K562 (cell line): ENCODE data around the gene ACSL3. TPM values are rescaled to one million over a fixed set of nuclear protein-coding genes. Genes with fewer than 3 reads are reported as not detected.

Experiments
- ATAC-seq: fragments of 200-7000 bp; cut with Tn5 transposase; 3 replicates; pipeline ENCODE4 v1.9.1; 2020; ENCODE audit warnings: moderate library complexity
- BruUV-seq: library from RNA; stranded (reverse); fragments of 400-500 nt; replicated peaks from 2 replicates; lab custom pipeline; 2021; lab: Mats Ljungman, UMichigan
- CTCF ChIA-PET: fragments of 300-600 bp; formaldehyde crosslinking; extraction: SDS; loops from one replicate; lab custom pipeline; 2021; ENCODE audit warnings: low intra/inter-chr PET ratio; lab: Yijun Ruan, JAX
- POLR2A ChIA-PET: fragments of 300-600, 350-650 bp; sonication (Branson Sonifier 250); formaldehyde crosslinking; extraction: SDS; loops from one replicate; lab custom pipeline; 2021; ENCODE audit warnings: antibody characterized with exemption, inconsistent platforms; lab: Yijun Ruan, JAX
- DNase-seq, 4 experiments: peaks; one replicate each; pipeline versions ENCODE4 v3.0.0 to v3.0.0-alpha.2; 2011 to 2018; ENCODE audit warnings: low spot score in 3 of 4, mixed read lengths in 3 of 4; ENCODE audit errors: extremely low read depth in 1 of 4
- FAIRE-seq: peaks from 2 replicates; lab custom pipeline; 2011; peaks lifted over from hg19 to GRCh38; lab: Jason Lieb, UNC
- H2AFZ ChIP-seq: 2 replicates; pipeline ENCODE4 v1.6.0; 2011; ENCODE audit warnings: low read depth, low read length, control low read depth, inconsistent platforms
- H3K27ac ChIP-seq: fragments of 200-600 bp; 3 replicates; pipeline ENCODE4 v1.8.0; 2011; ENCODE audit warnings: low read depth, mild to moderate bottlenecking, control low read depth, inconsistent platforms, low read length, moderate library complexity, mixed read lengths; ENCODE audit errors: extremely low read depth
- H3K27me3 ChIP-seq, 2 experiments: fragments of 300-600 bp in 1 of 2; 2 replicates in 1 of 2; 3 replicates in 1 of 2; pipeline versions ENCODE4 v1.6.0 to v1.8.0; 2011; ENCODE audit warnings: inconsistent platforms in 2 of 2, low read length in 2 of 2, mild to moderate bottlenecking in 1 of 2, mixed read lengths in 1 of 2, moderate library complexity in 1 of 2; ENCODE audit not compliant: control insufficient read depth in 2 of 2, insufficient read depth in 2 of 2
- H3K36me3 ChIP-seq: fragments of 300-600 bp; 3 replicates; pipeline ENCODE4 v1.8.0; 2011; ENCODE audit warnings: mild to moderate bottlenecking, low read length, inconsistent platforms; ENCODE audit not compliant: control insufficient read depth, insufficient read depth
- H3K4me1 ChIP-seq, 2 experiments: fragments of 200-600 bp in 1 of 2; replicated peaks in 1 of 2; 2 replicates in 1 of 2; 3 replicates in 1 of 2; pipeline versions ENCODE4 v1.5.1 to v1.8.0; 2011; ENCODE audit warnings: inconsistent platforms in 2 of 2, low read length in 2 of 2, mild to moderate bottlenecking in 1 of 2, mixed read lengths in 1 of 2, moderate library complexity in 1 of 2; ENCODE audit not compliant: control insufficient read depth in 2 of 2, insufficient read depth in 2 of 2
- H3K4me2 ChIP-seq: 2 replicates; pipeline ENCODE4 v1.6.1; 2011; ENCODE audit warnings: low read length, control low read depth, inconsistent platforms, mixed read lengths; ENCODE audit not compliant: insufficient read depth
- H3K4me3 ChIP-seq: fragments of 200-600 bp; sonication (generic), shearing (Covaris generic); 2 replicates; pipeline ENCODE4 v1.5.1; 2016; ENCODE audit warnings: control low read depth, inconsistent platforms
- H3K79me2 ChIP-seq: fragments of 200-600 bp; 3 replicates; pipeline ENCODE4 v1.8.0; 2011; ENCODE audit warnings: low read length, inconsistent platforms; ENCODE audit not compliant: control insufficient read depth, insufficient read depth
- H3K9ac ChIP-seq, 2 experiments: 2 replicates each; pipeline versions ENCODE4 v1.6.0 to v1.6.1; 2011; ENCODE audit warnings: low read depth in 2 of 2, low read length in 2 of 2, control low read depth in 1 of 2, inconsistent platforms in 1 of 2, mild to moderate bottlenecking in 1 of 2, mixed read lengths in 1 of 2; ENCODE audit not compliant: insufficient read depth in 1 of 2
- H3K9me1 ChIP-seq: one replicate; pipeline ENCODE4 v1.6.0; 2011; ENCODE audit warnings: inconsistent platforms, mild to moderate bottlenecking, low read length, moderate library complexity; ENCODE audit not compliant: control insufficient read depth, insufficient read depth
- H3K9me3 ChIP-seq: replicated peaks from 2 replicates; pipeline ENCODE4 v1.5.1; 2011; ENCODE audit warnings: low read depth, low read length, inconsistent platforms; ENCODE audit not compliant: control insufficient read depth, insufficient read depth
- H4K20me1 ChIP-seq: replicated peaks from 2 replicates; pipeline ENCODE4 v1.6.1; 2011; ENCODE audit warnings: low read length, inconsistent platforms, mixed read lengths; ENCODE audit not compliant: control insufficient read depth, insufficient read depth
- BRCA1 ChIP-seq, 2 experiments: fragments of 450-650 bp in 1 of 2; sonication (generic) in 1 of 2; formaldehyde crosslinking in 1 of 2; IDR thresholded peaks; 2 replicates each; pipeline versions ENCODE4 v1.5.0 to v1.6.1; 2017 to 2020; ENCODE audit warnings: mild to moderate bottlenecking in 1 of 2, missing genetic modification reagents in 1 of 2
- EP400 ChIP-seq: fragments of 450-650 bp; IDR thresholded peaks from 2 replicates; pipeline ENCODE4 v1.6.1; 2017; ENCODE audit warnings: antibody characterized with exemption, mild to moderate bottlenecking, moderate library complexity
- HDAC1 ChIP-seq, 2 experiments: fragments of 450-650 bp; IDR thresholded peaks; 2 replicates each; pipeline ENCODE4 v1.6.1; 2016 to 2017; ENCODE audit warnings: inconsistent platforms in 1 of 2, mild to moderate bottlenecking in 1 of 2, moderate library complexity in 1 of 2
- HNRNPH1 ChIP-seq: fragments of 200-400 bp; formaldehyde crosslinking; optimal IDR thresholded peaks from 2 replicates; pipeline ENCODE3; 2017; ENCODE audit warnings: low read depth, mild to moderate bottlenecking, low read length, moderate library complexity
- MCM3 ChIP-seq: fragments of 450-650 bp; IDR thresholded peaks from 2 replicates; pipeline ENCODE4 v1.6.1; 2016
- MED1 ChIP-seq: sonication (generic); formaldehyde crosslinking; IDR thresholded peaks from 2 replicates; pipeline ENCODE4 v1.8.1; 2023; ENCODE audit warnings: missing genetic modification reagents, borderline replicate concordance
- MYC ChIP-seq, 2 experiments: fragments of 250-450 bp in 1 of 2; sonication (Bioruptor Pico) in 1 of 2; IDR thresholded peaks; 2 replicates each; pipeline versions ENCODE4 v1.5.1 to v1.6.1; 2012 to 2021; ENCODE audit warnings: low read depth in 2 of 2, borderline replicate concordance in 1 of 2, improper control_type of control experiment in 1 of 2, low read length in 1 of 2, mild to moderate bottlenecking in 1 of 2, moderate library complexity in 1 of 2
- TAF1 ChIP-seq: IDR thresholded peaks from 2 replicates; pipeline ENCODE4 v1.6.1; 2011; ENCODE audit warnings: mild to moderate bottlenecking, low read length, moderate library complexity; ENCODE audit not compliant: insufficient read depth, control insufficient read depth, severe bottlenecking; ENCODE audit errors: extremely low read depth
- TAL1 ChIP-seq: fragments of 450-650 bp; IDR thresholded peaks from 2 replicates; pipeline ENCODE4 v1.6.1; 2016; ENCODE audit warnings: mild to moderate bottlenecking
- TCF7L2 ChIP-seq: fragments of 150-350 bp; IDR thresholded peaks from 2 replicates; pipeline ENCODE4 v1.6.1; 2016; ENCODE audit warnings: low read depth, mild to moderate bottlenecking, low read length, moderate library complexity
- XRCC3 ChIP-seq: fragments of 450-650 bp; IDR thresholded peaks from 2 replicates; pipeline ENCODE4 v1.6.1; 2017; ENCODE audit warnings: mild to moderate bottlenecking, moderate library complexity
- YBX1 ChIP-seq: fragments of 450-650 bp; IDR thresholded peaks from 2 replicates; pipeline ENCODE4 v1.7.1; 2016; ENCODE audit warnings: mild to moderate bottlenecking
- WGBS: fragments of 100-300 bp; shearing (Covaris generic); methylation state at CpG from one replicate; pipeline ENCODE4 v1.1.6; 2016; ENCODE audit warnings: low coverage, mixed read lengths; ENCODE audit not compliant: insufficient coverage; ENCODE audit errors: missing lambda C conversion rate; 5-methylcytosine and 5-hydroxymethylcytosine counted together
- in situ Hi-C: fragments of 300-500 bp; cut with MboI; formaldehyde crosslinking; loops from 4 replicates; pipeline ENCODE4 v1.15.0; 2018; ENCODE audit warnings: inconsistent platforms, mixed read lengths
- intact Hi-C: fragments of 100-400 bp; cut with micrococcal nuclease; formaldehyde crosslinking; loops from 2 replicates; pipeline ENCODE4 v1.14.2; 2022
- polyA plus RNA-seq, 8 experiments: library from polyadenylated mRNA; depleted of rRNA in 4 of 8; stranded (reverse) in 5 of 8; unstranded in 3 of 8; fragments of >200 nt; fragmentation: Nextera tagmentation in 2 of 8; fragmentation: Illumina TruSeq in 1 of 8; extraction: Ambion mirVana in 2 of 8; extraction: Trizol in 1 of 8; gene quantifications; 2 replicates each; pipeline versions ENCODE4 v1.2.1 to v1.2.3, GENCODE V29; 2011 to 2014; ENCODE audit warnings: inconsistent platforms in 1 of 8, missing spikeins in 1 of 8
- total RNA-seq, 7 experiments: library from RNA; depleted of rRNA in 6 of 7; stranded (reverse); fragments of >200 nt in 6 of 7; fragmentation: Illumina TruSeq in 2 of 7; extraction: Trizol in 2 of 7; gene quantifications; 2 replicates each; pipeline versions ENCODE4 v1.2.1 to v1.2.3, GENCODE V29; 2011 to 2021; ENCODE audit warnings: low replicate concordance in 1 of 7
- TF ChIP-seq, protein P1 (sequence below): IDR thresholded peaks from 3 replicates; pipeline ENCODE4 v1.6.1; 2011; ENCODE audit warnings: borderline replicate concordance, mild to moderate bottlenecking; ENCODE audit not compliant: insufficient read length, insufficient read depth

ACSL3 gene
- total and polyA plus RNA-seq, 9 of the 15 experiments (the other 6 are each of a cell fraction or from before 2014, with no cell fraction given), result 21.3 to 123 (median 85.2) TPM

DNA sequence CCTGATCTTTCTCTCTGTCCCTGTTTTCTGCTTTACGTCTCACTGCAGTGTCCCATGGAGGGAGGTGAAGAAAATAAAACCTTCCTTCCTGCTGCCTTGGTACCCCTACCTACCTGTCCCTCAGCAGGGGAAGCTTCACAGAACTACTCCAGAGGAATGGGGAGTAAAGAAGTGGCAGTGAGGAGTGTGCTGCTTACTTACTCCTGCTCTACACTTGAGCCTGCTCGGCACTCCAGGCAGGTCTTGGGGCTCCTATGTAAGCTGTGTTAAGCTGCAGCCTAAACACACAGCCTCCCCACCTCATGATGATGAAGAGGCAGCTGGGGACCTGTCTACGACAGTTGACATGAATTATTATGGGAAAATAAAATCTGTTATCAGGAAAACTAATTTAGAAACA is 72.6 kb downstream of the ACSL3 start:
- H2AFZ ChIP-seq, result no peak overlapping the region
- H3K9me3 ChIP-seq, result no peaks in the 10 kb centered on the region; the same call in 1 of the 2 replicates
- BruUV-seq, result no TSS peak
- DNase-seq, result no peak
- no peak overlapping the region for H3K27ac ChIP-seq
- peaks cover 76% of the 10 kb centered on the region; the same call in 2 of the 3 replicates for H3K36me3 ChIP-seq
- no peaks in the 10 kb centered on the region for H3K4me1 ChIP-seq
- in situ Hi-C loops (no loop called here), intact Hi-C loops (no loop called here)
- ATAC-seq, result no peak
- no peak overlapping the region for H3K9ac ChIP-seq
- H4K20me1 ChIP-seq, result no peaks in the 10 kb centered on the region; the same call in 1 of the 2 replicates
- H3K4me3 ChIP-seq, result no peak overlapping the region
- 90% methylated on average over 3 of the region's 3 CpGs for WGBS
- H3K79me2 ChIP-seq, result 0 out of 3 replicates have a peak, but pooled peaks cover under 1% of the 10 kb centered on the region
- TF ChIP-seq TCF7L2 (no peak), HNRNPH1 (no peak), YBX1 (no peak), EP400 (no peak), XRCC3 (no peak), MCM3 (no peak), HDAC1 (IDR thresholded peaks at IDR 0.05) (no peak), TAL1 (no peak), MED1 (no peak), MYC (IDR thresholded peaks at IDR 0.05; ENCODE audit: low read depth, low read length) (no peak), MYC (CRISPR knock-in tag; IDR thresholded peaks at IDR 0.05; ENCODE audit: borderline replicate concordance, low read depth) (no peak), TAF1 (no peak), BRCA1 (IDR thresholded peaks at IDR 0.05) (no peak), BRCA1 (CRISPR knock-in tag; IDR thresholded peaks at IDR 0.05) (no peak)
- TF ChIP-seq, protein P1, sequence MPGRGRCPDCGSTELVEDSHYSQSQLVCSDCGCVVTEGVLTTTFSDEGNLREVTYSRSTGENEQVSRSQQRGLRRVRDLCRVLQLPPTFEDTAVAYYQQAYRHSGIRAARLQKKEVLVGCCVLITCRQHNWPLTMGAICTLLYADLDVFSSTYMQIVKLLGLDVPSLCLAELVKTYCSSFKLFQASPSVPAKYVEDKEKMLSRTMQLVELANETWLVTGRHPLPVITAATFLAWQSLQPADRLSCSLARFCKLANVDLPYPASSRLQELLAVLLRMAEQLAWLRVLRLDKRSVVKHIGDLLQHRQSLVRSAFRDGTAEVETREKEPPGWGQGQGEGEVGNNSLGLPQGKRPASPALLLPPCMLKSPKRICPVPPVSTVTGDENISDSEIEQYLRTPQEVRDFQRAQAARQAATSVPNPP, result no peak
- CTCF ChIA-PET, result no interaction called here
- H3K4me2 ChIP-seq, result no peak overlapping the region
- no peak for FAIRE-seq
- H3K27me3 ChIP-seq, result no peaks in the 10 kb centered on the region
- POLR2A ChIA-PET, result interaction anchor here (1.6 kb wide), 1 partner anchor 21 kb away, joined by 4 read pairs; no protein-coding TSS in a partner anchor
- no peaks in the 10 kb centered on the region for H3K9me1 ChIP-seq
